ENCODE data around the gene CDH24.

DNA sequence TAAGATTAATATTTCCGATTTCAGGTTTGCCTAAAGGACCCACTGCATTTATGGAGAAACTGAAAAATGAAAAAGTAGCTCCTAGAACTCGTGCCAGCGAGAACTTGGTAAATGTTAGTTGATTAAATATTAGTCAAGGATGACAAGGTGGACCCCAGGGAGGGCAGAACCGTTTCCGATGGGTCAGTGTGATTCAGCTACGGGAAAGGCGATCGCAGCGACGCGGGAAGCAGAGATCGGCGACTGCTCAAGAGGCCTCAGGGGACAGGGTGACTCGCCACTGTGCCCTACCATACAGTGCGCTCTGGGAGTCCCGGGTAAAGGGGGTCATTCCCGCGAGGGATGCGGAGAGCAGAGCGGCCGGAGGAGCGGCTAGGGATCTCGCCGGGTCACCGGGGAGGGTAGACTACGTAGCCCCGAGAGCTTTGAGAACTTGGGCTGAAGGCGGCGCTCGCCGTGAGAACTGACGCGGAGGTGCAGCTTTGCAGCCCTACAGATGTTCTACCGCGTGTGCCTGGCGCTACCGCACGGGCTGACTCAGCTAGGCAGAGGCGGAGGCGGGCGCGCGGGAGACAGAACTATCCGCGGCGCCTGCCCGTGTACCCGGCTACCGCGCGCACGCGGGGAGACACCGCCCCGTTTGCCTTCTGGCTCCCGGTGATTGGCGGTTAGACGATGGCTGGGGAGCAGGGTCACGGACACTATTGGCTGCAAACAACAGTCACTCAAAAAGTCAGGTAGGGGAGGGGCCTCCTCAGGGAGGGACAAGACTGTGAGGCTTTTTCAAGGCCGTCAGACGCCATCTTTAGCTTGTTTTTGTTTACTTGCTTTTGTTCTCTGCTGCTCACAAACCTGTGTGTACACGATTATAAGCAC, 50.5 kb downstream of the CDH24 start:
- TF ChIP-seq CTCF (IDR thresholded peaks at IDR 0.05; ENCODE audit: poor library complexity) (peak; percentile 27), EZH2 (IDR thresholded peaks at IDR 0.05; ENCODE audit: borderline replicate concordance) (no peak)
